Thymus (tissue), 11 donors: ENCODE measurements around the gene XCL1. TPM values are rescaled to one million over a fixed set of nuclear protein-coding genes. Genes with fewer than 3 reads are reported as not detected.
"Not testable (repeated sequence)": the region's sequence is repeated elsewhere in the genome, so short reads cannot be mapped to it uniquely, and the experiment has no call there.

Experiments used
- DNase-seq, 9 donors: peaks; one replicate each; pipeline ENCODE4 v3.0.0-alpha.2; 2013; ENCODE audit warnings: low spot score in 9 of 9, low read depth in 6 of 9, missing footprints in 1 of 9
- H3K27ac ChIP-seq, 2 donors: one replicate each; pipeline ENCODE4 v1.5.1; 2013; ENCODE audit warnings: control low read depth in 1 of 2, low read depth in 1 of 2, low read length in 1 of 2, mild to moderate bottlenecking in 1 of 2, moderate library complexity in 1 of 2
- H3K27me3 ChIP-seq, 2 donors: one replicate each; pipeline ENCODE4 v1.5.1; 2013; ENCODE audit warnings: low read length in 1 of 2; ENCODE audit not compliant: control insufficient read depth in 2 of 2, insufficient read depth in 1 of 2
- H3K36me3 ChIP-seq, 2 donors: one replicate each; pipeline ENCODE4 v1.5.1; 2013; ENCODE audit warnings: low read length in 1 of 2, mild to moderate bottlenecking in 1 of 2, moderate library complexity in 1 of 2; ENCODE audit not compliant: control insufficient read depth in 2 of 2, insufficient read depth in 2 of 2
- H3K4me1 ChIP-seq, 2 donors: one replicate each; pipeline ENCODE4 v1.5.1; 2013; ENCODE audit warnings: low read length in 2 of 2; ENCODE audit not compliant: control insufficient read depth in 2 of 2, insufficient read depth in 2 of 2
- H3K4me3 ChIP-seq, 2 donors: one replicate each; pipeline ENCODE4 v1.5.1; 2013; ENCODE audit warnings: low read length in 2 of 2, control low read depth in 1 of 2, mild to moderate bottlenecking in 1 of 2
- H3K9me3 ChIP-seq, 2 donors: one replicate each; pipeline ENCODE4 v1.5.1; 2013; ENCODE audit warnings: low read length in 1 of 2, mild to moderate bottlenecking in 1 of 2; ENCODE audit not compliant: control insufficient read depth in 2 of 2, insufficient read depth in 1 of 2
- WGBS: extraction: QIAGEN DNeasy Blood & Tissue Kit; methylation state at CpG from one replicate; pipeline ENCODE4 v1.1.7; 2013; 5-methylcytosine and 5-hydroxymethylcytosine counted together
- polyA plus RNA-seq: library from polyadenylated mRNA; stranded (reverse); fragments of 200-250 nt; gene quantifications from one replicate; pipeline ENCODE4 v1.2.3, GENCODE V29; 2013
- total RNA-seq: library from RNA; stranded (reverse); fragments of 120-200 nt; gene quantifications from one replicate; pipeline ENCODE4 v1.2.4, GENCODE V29; 2013
- donor health status: healthy.

The XCL1 gene
- total and polyA plus RNA-seq, 2 donors = 4.9 to 10.7 TPM

DNA sequence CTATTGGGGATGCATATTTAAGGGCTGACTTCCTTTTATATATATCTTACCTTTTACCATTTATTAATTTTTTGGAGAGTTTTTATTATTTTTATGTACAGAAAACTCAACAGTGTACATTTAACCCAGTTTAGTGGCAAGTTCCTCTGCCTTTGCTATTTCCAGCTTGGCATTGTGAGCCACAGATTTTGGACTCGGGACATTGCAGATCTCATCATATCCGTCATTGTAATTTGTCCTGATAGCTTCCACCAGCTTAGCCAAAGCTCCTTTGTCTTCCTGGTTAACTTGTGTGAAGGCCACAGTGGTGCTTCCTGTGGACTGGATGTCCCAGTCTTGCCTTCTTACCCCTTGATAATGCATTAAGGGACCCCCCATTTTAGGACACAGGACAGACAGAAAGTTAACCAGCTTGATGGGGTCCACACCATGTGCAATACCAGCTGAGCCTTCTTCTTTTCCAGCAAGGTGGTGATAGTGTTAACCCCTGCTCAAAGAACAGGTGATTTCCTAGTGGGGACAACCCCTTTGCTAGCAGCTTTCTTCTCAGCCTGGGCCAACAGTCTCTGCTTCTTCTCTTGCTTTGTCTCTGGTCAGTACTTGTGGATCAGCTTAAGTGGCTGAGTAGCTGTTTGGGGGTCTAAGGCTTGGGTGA, 2.3 kb downstream of the XCL1 start:
- WGBS = 96% methylated on average over 2 of the region's 2 CpGs
- H3K36me3 ChIP-seq, H3K4me3 ChIP-seq, H3K4me1 ChIP-seq, H3K27ac ChIP-seq, DNase-seq, H3K27me3 ChIP-seq, H3K9me3 ChIP-seq: not testable (repeated sequence)

- DNase-seq = not testable (repeated sequence)
- WGBS = 100% methylated on average over 2 of the region's 2 CpGs
Measured at GRCh38 chr1:168580290-168580689, 3.9 kb downstream of the XCL1 start.

GRCh38 chr1:168580991-168581390, 4.6 kb downstream of the XCL1 start:
- not testable (repeated sequence) for DNase-seq, H3K9me3 ChIP-seq, H3K4me3 ChIP-seq, H3K27me3 ChIP-seq, H3K4me1 ChIP-seq, H3K27ac ChIP-seq, H3K36me3 ChIP-seq
- 90% methylated on average over 7 of the region's 7 CpGs for WGBS

More at GRCh38 chr1:168580290-168580689, 3.9 kb downstream of the XCL1 start:
- H3K4me1 ChIP-seq, H3K27me3 ChIP-seq, H3K27ac ChIP-seq, H3K4me3 ChIP-seq, H3K9me3 ChIP-seq, H3K36me3 ChIP-seq: not testable (repeated sequence)

GRCh38 chr1:168581817-168582572, 5.6 kb downstream of the XCL1 start:
- Histone ChIP-seq H3K4me1 (no peaks in the 10 kb centered on the region), H3K36me3 (no peaks in the 10 kb centered on the region), H3K4me3 (no peak overlapping the region), H3K27ac (no peak overlapping the region), H3K9me3 (no peaks in the 10 kb centered on the region), H3K27me3 (no peaks in the 10 kb centered on the region)
- DNase-seq = no peak
- WGBS = 98% methylated on average over 4 of the region's 4 CpGs

DNA sequence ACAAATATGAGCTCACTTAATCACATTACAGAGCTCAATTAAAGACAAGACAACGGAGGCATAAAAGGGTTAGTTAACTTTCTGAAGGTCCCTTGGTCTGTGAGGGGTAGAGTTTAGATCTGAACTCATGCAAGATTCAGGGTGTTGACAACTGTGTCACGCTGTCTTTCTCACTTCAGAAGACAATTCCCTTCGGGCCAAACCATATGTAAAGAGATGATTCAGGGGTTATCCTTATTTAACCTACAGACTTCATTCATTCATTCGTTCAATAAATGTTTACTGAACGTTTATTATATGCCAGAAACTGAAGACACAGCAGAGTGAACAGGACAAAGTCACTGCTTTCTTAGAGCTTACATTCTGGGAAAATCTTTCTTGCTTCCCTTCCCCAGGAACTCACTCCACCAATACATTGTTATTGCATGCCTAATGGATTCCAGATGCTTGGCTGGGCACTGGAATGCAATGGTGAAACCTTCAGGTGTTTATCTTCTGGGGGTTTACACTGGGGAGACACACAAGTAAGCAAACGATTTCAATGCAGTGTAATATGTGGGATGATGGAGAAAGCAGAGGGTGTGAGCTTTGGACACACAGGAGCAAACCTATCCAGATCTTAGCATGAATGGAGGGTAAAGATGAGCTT, 6.4 kb downstream of the XCL1 start:
- Histone ChIP-seq H3K27ac (no peak overlapping the region), H3K4me3 (no peak overlapping the region), H3K27me3 (no peaks in the 10 kb centered on the region), H3K36me3 (no peaks in the 10 kb centered on the region), H3K4me1 (no peaks in the 10 kb centered on the region), H3K9me3 (no peaks in the 10 kb centered on the region)
- 91% methylated on average over 6 of the region's 6 CpGs for WGBS
- no peak for DNase-seq

DNA sequence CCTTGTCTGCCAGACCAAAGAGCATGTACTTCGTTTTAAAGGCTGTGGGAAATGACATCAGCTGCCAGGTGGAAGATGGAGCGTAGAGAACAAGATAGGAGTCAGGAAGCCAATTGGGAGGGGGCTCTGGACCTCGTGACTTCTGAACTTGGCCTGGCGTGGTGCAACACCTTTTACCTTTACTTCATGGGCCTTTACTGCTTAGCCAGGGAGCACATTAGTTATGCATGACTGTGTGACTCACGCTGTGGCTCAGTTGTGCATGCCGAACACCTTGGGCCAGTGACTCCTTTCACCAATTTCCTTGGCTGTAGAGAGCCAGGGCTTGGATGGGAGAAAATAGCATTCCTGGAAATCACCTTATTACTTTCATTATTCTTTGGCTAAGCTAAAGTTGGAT, 7.2 kb downstream of the XCL1 start:
- Histone ChIP-seq H3K36me3 (no peaks in the 10 kb centered on the region), H3K4me1 (no peaks in the 10 kb centered on the region), H3K4me3 (no peak overlapping the region), H3K27ac (no peak overlapping the region), H3K27me3 (no peaks in the 10 kb centered on the region), H3K9me3 (no peaks in the 10 kb centered on the region)
- no peak for DNase-seq
- WGBS = 86% methylated on average over 6 of the region's 6 CpGs

DNA sequence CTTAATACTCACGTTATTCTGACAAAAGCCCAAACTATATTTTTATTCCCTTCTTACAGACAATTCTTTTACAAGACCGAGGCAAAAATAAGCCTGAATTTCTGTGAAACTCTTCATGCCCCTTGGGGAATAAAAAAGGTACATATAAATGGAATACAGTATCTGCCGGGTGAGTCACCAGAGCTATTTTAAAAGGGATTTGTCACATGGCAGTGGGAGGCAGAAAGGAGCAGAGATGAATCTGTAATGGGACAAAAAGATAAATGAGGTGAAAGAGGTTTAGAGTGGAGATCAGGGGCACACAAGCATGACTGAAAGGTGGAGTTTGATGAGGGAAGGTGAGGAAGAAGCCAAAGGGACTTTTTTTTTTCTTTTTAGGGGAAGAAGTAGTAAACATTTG, 8.8 kb downstream of the XCL1 start:
- 95% methylated on average over 3 of the region's 3 CpGs for WGBS
- DNase-seq = no peak

GRCh38 chr1:168585937-168586336, 9.5 kb downstream of the XCL1 start:
- no peak for DNase-seq
- no peaks in the 10 kb centered on the region for H3K9me3 ChIP-seq
- H3K36me3 ChIP-seq = no peaks in the 10 kb centered on the region
- H3K4me3 ChIP-seq = no peak overlapping the region
- 100% methylated on average over 1 of the region's 1 CpG for WGBS
- no peak overlapping the region for H3K27ac ChIP-seq
- no peaks in the 10 kb centered on the region for H3K4me1 ChIP-seq
- H3K27me3 ChIP-seq = no peaks in the 10 kb centered on the region

More for the DNA sequence above, 8.8 kb downstream of the XCL1 start:
- Histone ChIP-seq H3K27ac (no peak overlapping the region), H3K4me3 (no peak overlapping the region), H3K36me3 (no peaks in the 10 kb centered on the region), H3K27me3 (no peaks in the 10 kb centered on the region), H3K4me1 (no peaks in the 10 kb centered on the region), H3K9me3 (no peaks in the 10 kb centered on the region)

- H3K27ac ChIP-seq = no peak overlapping the region
- H3K4me1 ChIP-seq = no peaks in the 10 kb centered on the region
- no peak for DNase-seq
- no peaks in the 10 kb centered on the region for H3K27me3 ChIP-seq
- H3K36me3 ChIP-seq = no peaks in the 10 kb centered on the region
- no peak overlapping the region for H3K4me3 ChIP-seq
- H3K9me3 ChIP-seq = no peaks in the 10 kb centered on the region
- WGBS = 95% methylated on average over 2 of the region's 2 CpGs
Measured at GRCh38 chr1:168589167-168589566, 12.8 kb downstream of the XCL1 start.
